Tracheal epithelial cell (primary cell): ENCODE results near the gene IL6. TPM values are rescaled to one million over a fixed set of nuclear protein-coding genes. Genes with fewer than 3 reads are reported as not detected.

Source experiments
- total RNA-seq: library from RNA; depleted of rRNA; stranded (reverse); fragments of >200 nt; gene quantifications from 2 replicates; pipeline ENCODE4 v1.2.1, GENCODE V29; 2014

The IL6 gene
- total RNA-seq: 23.1 TPM in 1 of 2 replicates, not detected in the other

GRCh38 chr7:22726907-22727713 lies at the start of gene IL6:
Gene IL6 (plus strand): TSS chr7:22727200. CDS start chr7:22727263, 63 bp downstream.

Other genes with a start within 250 kb of the IL6 start
- gene STEAP1B, start 227.0 kb upstream of the IL6 start, total RNA-seq: 7.0 and 8.2 TPM in 2 replicates
- gene TOMM7, start 95.6 kb downstream of the IL6 start, total RNA-seq: 123 and 201 TPM in 2 replicates